Keratinocyte (primary cell): ENCODE results near the gene MCAM. TPM values are rescaled to one million over a fixed set of nuclear protein-coding genes. Genes with fewer than 3 reads are reported as not detected.

Experiments
- DNase-seq: peaks from one replicate; pipeline ENCODE4 v3.0.0-alpha.2; 2011; ENCODE audit warnings: low read depth, missing footprints, low spot score
- FAIRE-seq: peaks from 2 replicates; lab custom pipeline; 2011; peaks lifted over from hg19 to GRCh38; lab: Jason Lieb, UNC
- H2AFZ ChIP-seq: 2 replicates; pipeline ENCODE4 v1.6.0; 2012; ENCODE audit warnings: low read length, control low read depth, inconsistent platforms; ENCODE audit not compliant: control insufficient read depth
- H3K27ac ChIP-seq: 2 replicates; pipeline ENCODE4 v1.5.1; 2011; ENCODE audit warnings: low read length; ENCODE audit not compliant: control insufficient read depth, insufficient read depth
- H3K27me3 ChIP-seq: 3 replicates; pipeline ENCODE4 v1.6.0; 2011; ENCODE audit warnings: low read length; ENCODE audit not compliant: control insufficient read depth, insufficient read depth; ENCODE audit errors: extremely low read depth
- H3K36me3 ChIP-seq, 2 experiments: 2 replicates in 1 of 2; 3 replicates in 1 of 2; pipeline ENCODE4 v1.5.1; 2011; ENCODE audit warnings: low read length in 2 of 2, mild to moderate bottlenecking in 1 of 2; ENCODE audit not compliant: control insufficient read depth in 2 of 2, insufficient read depth in 2 of 2; ENCODE audit errors: extremely low read depth in 1 of 2
- H3K4me1 ChIP-seq: 3 replicates; pipeline ENCODE4 v1.5.1; 2011; ENCODE audit warnings: low read length; ENCODE audit not compliant: control insufficient read depth, insufficient read depth; ENCODE audit errors: extremely low read depth
- H3K4me2 ChIP-seq: 3 replicates; pipeline ENCODE4 v1.6.0; 2011; ENCODE audit warnings: low read depth, low read length; ENCODE audit not compliant: control insufficient read depth, insufficient read depth; ENCODE audit errors: extremely low read depth
- H3K4me3 ChIP-seq, 3 experiments: fragments of 200-600 bp in 1 of 3; sonication (generic) in 1 of 3; 2 replicates in 2 of 3; 3 replicates in 1 of 3; pipeline ENCODE4 v1.5.1; 2011 to 2016; ENCODE audit warnings: low read length in 3 of 3, mild to moderate bottlenecking in 3 of 3, control low read depth in 2 of 3, inconsistent platforms in 1 of 3, low read depth in 1 of 3, mixed read lengths in 1 of 3, mixed run types in 1 of 3, moderate library complexity in 1 of 3; ENCODE audit not compliant: control insufficient read depth in 2 of 3, insufficient read depth in 2 of 3; ENCODE audit errors: extremely low read depth in 1 of 3
- H3K79me2 ChIP-seq: 2 replicates; pipeline ENCODE4 v1.6.0; 2012; ENCODE audit warnings: low read length; ENCODE audit not compliant: control insufficient read depth, insufficient read depth
- H3K9ac ChIP-seq: 3 replicates; pipeline ENCODE4 v1.6.0; 2011; ENCODE audit warnings: low read length; ENCODE audit not compliant: control insufficient read depth, insufficient read depth; ENCODE audit errors: extremely low read depth
- H3K9me1 ChIP-seq: 3 replicates; pipeline ENCODE4 v1.6.0; 2011; ENCODE audit warnings: low read length; ENCODE audit not compliant: control insufficient read depth, insufficient read depth; ENCODE audit errors: extremely low read depth
- H3K9me3 ChIP-seq: 2 replicates; pipeline ENCODE4 v1.5.1; 2012; ENCODE audit warnings: low read depth, low read length; ENCODE audit not compliant: control insufficient read depth
- H4K20me1 ChIP-seq: 3 replicates; pipeline ENCODE4 v1.6.0; 2011; ENCODE audit warnings: low read length; ENCODE audit not compliant: control insufficient read depth, insufficient read depth; ENCODE audit errors: extremely low read depth
- EZH2 ChIP-seq: IDR thresholded peaks from one replicate; pipeline ENCODE4 v1.6.1; 2012; ENCODE audit warnings: inconsistent platforms, mild to moderate bottlenecking, low read length, moderate library complexity
- dilution Hi-C: fragments of 300-500 bp; cut with MboI; formaldehyde crosslinking; loops from one replicate; pipeline ENCODE4 v1.7.0; 2020; ENCODE audit warnings: low sequenced_read_pairs; ENCODE audit not compliant: extremely low pct_ligation_motif_present
- polyA plus RNA-seq, 5 experiments: library from polyadenylated mRNA; depleted of rRNA in 3 of 5; stranded (reverse) in 3 of 5; stranded (forward) in 1 of 5; unstranded in 1 of 5; fragments of >200 nt; gene quantifications; 1 replicate in 1 of 5; 2 replicates in 3 of 5; 3 replicates in 1 of 5; pipeline versions ENCODE4 v1.2.1 to v1.2.3, GENCODE V29; 2011 to 2012; ENCODE audit warnings: missing spikeins in 2 of 5, low read depth in 1 of 5, low replicate concordance in 1 of 5
- small RNA-seq, 3 experiments: library from RNA; depleted of rRNA; stranded (forward); fragments of <200 nt; gene quantifications; one replicate each; pipeline ENCODE3, GENCODE V24; 2012; ENCODE audit warnings: low read depth in 3 of 3, low replicate concordance in 1 of 3; ENCODE audit not compliant: insufficient read length in 3 of 3
- TF ChIP-seq, protein P1 (sequence below), 3 experiments: IDR thresholded peaks in 1 of 3; conservative IDR thresholded peaks in 1 of 3; optimal IDR thresholded peaks in 1 of 3; 2 replicates in 2 of 3; 3 replicates in 1 of 3; pipeline versions ENCODE3 to v1.5.1; 2011; ENCODE audit warnings: low read length in 3 of 3, mild to moderate bottlenecking in 3 of 3, moderate library complexity in 2 of 3, control low read depth in 1 of 3, inconsistent platforms in 1 of 3; ENCODE audit not compliant: insufficient read depth in 2 of 3; ENCODE audit errors: extremely low read depth in 1 of 3

The MCAM gene
- polyA plus RNA-seq, 1 donor (not counting 4 experiments of a cell fraction or from before 2014, with no cell fraction given) = 8.5 TPM

DNA sequence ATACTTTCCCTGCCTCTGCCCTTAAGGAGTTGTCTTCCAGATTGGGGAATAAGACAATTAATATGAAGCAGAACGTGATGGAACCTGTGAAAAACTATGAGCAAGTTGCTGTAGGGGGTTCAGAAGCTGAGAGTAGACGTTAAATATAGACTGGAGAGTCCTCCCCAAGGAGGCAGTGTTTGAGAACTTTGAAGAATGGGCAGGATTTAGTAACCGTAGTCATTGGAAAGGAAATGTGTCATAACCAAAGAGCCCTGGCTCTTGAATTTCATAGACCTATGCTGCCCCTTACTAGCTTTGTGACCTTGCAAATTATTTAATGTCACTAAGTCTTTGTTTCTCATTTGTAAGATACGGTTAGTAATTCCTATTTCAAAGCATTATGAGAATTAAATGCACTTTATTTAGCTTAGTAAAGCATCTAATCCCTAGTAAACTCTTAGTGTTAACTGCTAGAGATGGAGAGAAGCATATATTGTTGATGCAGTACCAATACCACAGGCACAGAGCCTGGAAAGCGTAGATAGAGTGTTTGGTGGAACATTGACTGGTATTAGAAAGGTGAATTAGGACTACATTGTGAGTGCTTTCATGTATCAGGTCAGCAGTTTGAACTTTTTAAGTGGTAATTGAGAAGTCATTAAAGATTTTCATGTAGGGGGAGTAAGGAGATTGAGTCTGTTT lies 54.1 kb downstream of the MCAM start:
- peak overlapping the region; percentile 5 for H3K27ac ChIP-seq
- DNase-seq = no peak
- H3K4me1 ChIP-seq = peaks cover 32% of the 10 kb centered on the region
- TF ChIP-seq, protein P1, sequence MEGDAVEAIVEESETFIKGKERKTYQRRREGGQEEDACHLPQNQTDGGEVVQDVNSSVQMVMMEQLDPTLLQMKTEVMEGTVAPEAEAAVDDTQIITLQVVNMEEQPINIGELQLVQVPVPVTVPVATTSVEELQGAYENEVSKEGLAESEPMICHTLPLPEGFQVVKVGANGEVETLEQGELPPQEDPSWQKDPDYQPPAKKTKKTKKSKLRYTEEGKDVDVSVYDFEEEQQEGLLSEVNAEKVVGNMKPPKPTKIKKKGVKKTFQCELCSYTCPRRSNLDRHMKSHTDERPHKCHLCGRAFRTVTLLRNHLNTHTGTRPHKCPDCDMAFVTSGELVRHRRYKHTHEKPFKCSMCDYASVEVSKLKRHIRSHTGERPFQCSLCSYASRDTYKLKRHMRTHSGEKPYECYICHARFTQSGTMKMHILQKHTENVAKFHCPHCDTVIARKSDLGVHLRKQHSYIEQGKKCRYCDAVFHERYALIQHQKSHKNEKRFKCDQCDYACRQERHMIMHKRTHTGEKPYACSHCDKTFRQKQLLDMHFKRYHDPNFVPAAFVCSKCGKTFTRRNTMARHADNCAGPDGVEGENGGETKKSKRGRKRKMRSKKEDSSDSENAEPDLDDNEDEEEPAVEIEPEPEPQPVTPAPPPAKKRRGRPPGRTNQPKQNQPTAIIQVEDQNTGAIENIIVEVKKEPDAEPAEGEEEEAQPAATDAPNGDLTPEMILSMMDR (optimal IDR thresholded peaks at IDR 0.05 in 1 of 3, IDR thresholded peaks at IDR 0.05 in 1 of 3, conservative IDR thresholded peaks at IDR 0.05 in 1 of 3; ENCODE audit: extremely low read depth in 1 of 3, insufficient read depth in 2 of 3, low read length in 3 of 3) = peak in 1 of 3 experiments; percentile 28
- no peak for TF ChIP-seq EZH2
- peak overlapping the region in 1 of 3 experiments; percentile 6 for H3K4me3 ChIP-seq
- H2AFZ ChIP-seq = no peak overlapping the region
- peaks cover 72% of the 10 kb centered on the region for H3K79me2 ChIP-seq
- H3K9me1 ChIP-seq = no peaks in the 10 kb centered on the region
- peak overlapping the region; percentile 62 for H3K4me2 ChIP-seq
- no peak overlapping the region for H3K9ac ChIP-seq
- H4K20me1 ChIP-seq = no peaks in the 10 kb centered on the region
- dilution Hi-C loops = no loop called here
- peak; percentile 79 for FAIRE-seq
- H3K36me3 ChIP-seq = no peaks in the 10 kb centered on the region
- H3K9me3 ChIP-seq = no peaks in the 10 kb centered on the region
- no peaks in the 10 kb centered on the region for H3K27me3 ChIP-seq

DNA sequence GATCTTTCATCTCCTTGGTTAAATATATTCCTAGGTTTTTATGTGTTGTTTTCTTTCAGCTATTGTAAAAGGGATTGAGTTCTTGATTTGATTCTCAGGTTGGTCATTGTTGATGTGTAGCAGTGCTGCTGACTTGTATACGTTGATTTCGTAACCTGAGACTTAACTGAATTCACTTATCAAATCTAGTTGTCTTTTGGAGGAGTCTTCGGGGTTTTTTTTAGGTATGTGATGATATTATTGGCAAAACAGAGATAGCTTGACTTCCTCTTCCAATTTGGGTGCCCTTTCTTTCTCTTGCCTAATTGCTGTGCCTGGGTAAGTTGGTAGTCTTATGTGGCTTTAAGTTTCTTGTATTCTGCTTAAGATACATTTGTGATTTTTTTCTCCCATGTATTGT lies 57.9 kb downstream of the MCAM start:
- Histone ChIP-seq H3K27me3 (no peaks in the 10 kb centered on the region), H3K4me1 (peaks cover 23% of the 10 kb centered on the region), H3K9me3 (no peaks in the 10 kb centered on the region), H4K20me1 (no peaks in the 10 kb centered on the region), H3K79me2 (peaks cover 67% of the 10 kb centered on the region), H3K4me2 (no peak overlapping the region), H2AFZ (no peak overlapping the region), H3K4me3 (no peak overlapping the region), H3K36me3 (peaks cover 2 to 5% of the 10 kb centered on the region in 2 experiments), H3K9ac (no peak overlapping the region), H3K9me1 (peaks cover 3% of the 10 kb centered on the region), H3K27ac (no peak overlapping the region)
- FAIRE-seq (no peak), DNase-seq (no peak)
- no peak for TF ChIP-seq EZH2
- TF ChIP-seq, protein P1 (optimal IDR thresholded peaks at IDR 0.05 in 1 of 3, IDR thresholded peaks at IDR 0.05 in 1 of 3, conservative IDR thresholded peaks at IDR 0.05 in 1 of 3; ENCODE audit: extremely low read depth in 1 of 3, insufficient read depth in 2 of 3, low read length in 3 of 3) = no peak
- dilution Hi-C loops = no loop called here

Small RNA genes within 50 kb of the gene (small RNA-seq; reads per million reads assigned to genes)
- gene RF01225 = 0 reads per million in 3 experiments
- 0 reads per million in 3 experiments for gene RNU6-262P

Other genes with a start within 250 kb of the MCAM start
- 9.0 to 18.9 TPM (median 12.1 TPM) in 3 replicates for gene VPS11, start 249.3 kb downstream of the MCAM start, polyA plus RNA-seq
- gene HMBS, start 232.2 kb downstream of the MCAM start, polyA plus RNA-seq = 43.5 to 52.0 TPM (median 48.7 TPM) in 3 replicates
- gene DPAGT1, start 215.3 kb downstream of the MCAM start, polyA plus RNA-seq = 59.7 to 75.4 TPM (median 60.4 TPM) in 3 replicates
- 2.8 to 3.6 TPM (median 2.9 TPM) in 3 replicates for gene C2CD2L, start 209.8 kb downstream of the MCAM start, polyA plus RNA-seq
- gene HINFP, start 195.6 kb downstream of the MCAM start, polyA plus RNA-seq = 15.6 to 21.9 TPM (median 18.5 TPM) in 3 replicates
- gene ABCG4, start 168.1 kb downstream of the MCAM start, polyA plus RNA-seq = 0.14 to 0.27 TPM (median 0.21 TPM) in 3 replicates
- 8.1 to 11.3 TPM (median 9.0 TPM) in 3 replicates for gene NLRX1, start 148.4 kb downstream of the MCAM start, polyA plus RNA-seq
- not detected in 3 replicates for gene NHERF4, start 131.7 kb downstream of the MCAM start, polyA plus RNA-seq
- gene CBL, start 110.8 kb downstream of the MCAM start, polyA plus RNA-seq = 7.9 to 15.2 TPM (median 14.1 TPM) in 3 replicates
- 9.1 to 27.7 TPM (median 13.2 TPM) in 3 replicates for gene RNF26, start 17.4 kb upstream of the MCAM start, polyA plus RNA-seq
- gene C1QTNF5, start 23.8 kb upstream of the MCAM start, polyA plus RNA-seq = 0.04 TPM in 1 of 3 replicates, not detected in the others
- gene MFRP, start 29.6 kb upstream of the MCAM start, polyA plus RNA-seq = not detected in 3 replicates
- 0.35 to 0.49 TPM (median 0.46 TPM) in 3 replicates for gene USP2, start 64.6 kb upstream of the MCAM start, polyA plus RNA-seq
- 2.4 to 5.7 TPM (median 5.0 TPM) in 3 replicates for gene THY1, start 106.0 kb upstream of the MCAM start, polyA plus RNA-seq